ENCODE measurements around the gene GNB4.
A peak's percentile ranks its signal among the peaks of the same experiment; 100 is the strongest.

Gene GNB4

DNA sequence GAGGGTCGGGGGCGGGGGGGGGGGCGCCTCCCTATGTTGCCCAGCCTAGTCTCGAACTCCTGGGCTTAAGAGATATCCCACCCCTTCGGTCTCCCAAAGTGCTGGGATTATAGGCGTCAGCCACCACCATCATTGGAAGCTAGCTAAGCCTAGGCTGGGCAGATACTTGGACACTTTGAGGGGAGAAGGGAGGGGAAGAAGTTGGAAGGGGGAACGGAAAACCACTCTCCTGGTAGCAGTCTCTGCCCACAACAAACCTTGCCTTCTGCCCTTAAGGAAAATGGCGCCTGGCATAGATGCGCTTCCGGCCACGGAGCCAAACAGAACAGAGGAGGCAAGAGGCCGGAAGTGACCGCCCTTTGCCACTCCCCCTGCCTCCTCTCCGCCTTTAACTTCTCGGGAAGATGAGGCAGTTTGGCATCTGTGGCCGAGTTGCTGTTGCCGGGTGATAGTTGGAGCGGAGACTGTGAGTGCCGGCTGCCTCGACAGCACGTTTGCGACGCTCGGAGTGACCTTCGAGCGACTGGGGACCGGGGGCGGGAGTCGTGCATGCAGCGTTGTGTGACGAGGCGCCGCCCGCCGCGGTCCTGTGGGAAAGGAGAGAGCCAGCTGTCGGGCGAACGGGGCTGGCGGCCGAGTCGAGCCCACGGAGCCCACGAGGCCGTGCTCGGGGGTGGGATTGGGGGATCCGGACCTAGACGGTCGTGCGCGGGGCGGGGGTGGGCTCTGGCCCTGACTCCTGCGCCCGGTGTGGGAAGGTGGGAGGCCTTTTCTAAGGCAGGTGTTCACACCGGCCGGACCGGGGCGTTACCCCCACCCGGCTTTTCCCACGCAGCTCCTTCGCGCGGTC is 103.7 kb downstream of the GNB4 start, which contains the start of gene MFN1:
Gene MFN1, plus strand, starts transcription at position 365 of the 850 bp plus-strand sequence. CDS start 1,143 bp downstream, outside the sequence.
- peak within 1 kb of the TSS; percentile 98 for H3K4me3 ChIP-seq (ENCODE audit: low read depth, low read length)
- DNase-seq (ENCODE audit: low read depth), result peak; percentile 87
- TF ChIP-seq, protein P1, sequence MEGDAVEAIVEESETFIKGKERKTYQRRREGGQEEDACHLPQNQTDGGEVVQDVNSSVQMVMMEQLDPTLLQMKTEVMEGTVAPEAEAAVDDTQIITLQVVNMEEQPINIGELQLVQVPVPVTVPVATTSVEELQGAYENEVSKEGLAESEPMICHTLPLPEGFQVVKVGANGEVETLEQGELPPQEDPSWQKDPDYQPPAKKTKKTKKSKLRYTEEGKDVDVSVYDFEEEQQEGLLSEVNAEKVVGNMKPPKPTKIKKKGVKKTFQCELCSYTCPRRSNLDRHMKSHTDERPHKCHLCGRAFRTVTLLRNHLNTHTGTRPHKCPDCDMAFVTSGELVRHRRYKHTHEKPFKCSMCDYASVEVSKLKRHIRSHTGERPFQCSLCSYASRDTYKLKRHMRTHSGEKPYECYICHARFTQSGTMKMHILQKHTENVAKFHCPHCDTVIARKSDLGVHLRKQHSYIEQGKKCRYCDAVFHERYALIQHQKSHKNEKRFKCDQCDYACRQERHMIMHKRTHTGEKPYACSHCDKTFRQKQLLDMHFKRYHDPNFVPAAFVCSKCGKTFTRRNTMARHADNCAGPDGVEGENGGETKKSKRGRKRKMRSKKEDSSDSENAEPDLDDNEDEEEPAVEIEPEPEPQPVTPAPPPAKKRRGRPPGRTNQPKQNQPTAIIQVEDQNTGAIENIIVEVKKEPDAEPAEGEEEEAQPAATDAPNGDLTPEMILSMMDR (IDR thresholded peaks at IDR 0.05; ENCODE audit: low read depth, low read length, missing control alignments), result no peak

Measured in GM12864 (cell line).